GM23248 (cell line): ENCODE measurements around the gene BTNL9. TPM values are rescaled to one million over a fixed set of nuclear protein-coding genes. Genes with fewer than 3 reads are reported as not detected.
A peak's percentile ranks its signal among the peaks of the same experiment; 100 is the strongest.
"Not testable (repeated sequence)": the region's sequence is repeated elsewhere in the genome, so short reads cannot be mapped to it uniquely, and the experiment has no call there.

Experiments used
- DNase-seq: peaks from one replicate; pipeline ENCODE4 v3.0.0-alpha.2; 2015
- H2AFZ ChIP-seq: fragments of 200-600 bp; sonication (generic); 2 replicates; pipeline ENCODE4 v1.6.1; 2016; ENCODE audit warnings: antibody characterized with exemption
- H3F3A ChIP-seq: fragments of 200-600 bp; sonication (generic); 2 replicates; pipeline ENCODE4 v1.6.1; 2016; ENCODE audit warnings: mild to moderate bottlenecking, antibody characterized with exemption, mixed run types; ENCODE audit not compliant: insufficient read depth
- H3K27ac ChIP-seq: fragments of 200-600 bp; sonication (generic); 2 replicates; pipeline ENCODE4 v1.5.1; 2016; ENCODE audit warnings: mild to moderate bottlenecking
- H3K27me3 ChIP-seq: fragments of 200-600 bp; sonication (generic); replicated peaks from 2 replicates; pipeline ENCODE4 v1.6.1; 2016; ENCODE audit warnings: mild to moderate bottlenecking; ENCODE audit not compliant: insufficient read depth
- H3K36me3 ChIP-seq: fragments of 200-600 bp; sonication (generic); 2 replicates; pipeline ENCODE4 v1.6.1; 2016; ENCODE audit warnings: low read depth, mild to moderate bottlenecking
- H3K4me1 ChIP-seq: fragments of 200-600 bp; sonication (generic); 2 replicates; pipeline ENCODE4 v1.6.1; 2016; ENCODE audit warnings: mild to moderate bottlenecking; ENCODE audit not compliant: insufficient read depth
- H3K4me2 ChIP-seq: fragments of 200-600 bp; sonication (generic); one replicate; pipeline ENCODE4 v1.6.1; 2016; ENCODE audit warnings: mild to moderate bottlenecking; ENCODE audit not compliant: unreplicated experiment
- H3K4me3 ChIP-seq: fragments of 200-600 bp; sonication (generic); 2 replicates; pipeline ENCODE4 v1.5.1; 2016; ENCODE audit warnings: mild to moderate bottlenecking
- H3K79me2 ChIP-seq: fragments of 200-600 bp; sonication (generic); 2 replicates; pipeline ENCODE4 v1.6.1; 2016; ENCODE audit warnings: mild to moderate bottlenecking; ENCODE audit not compliant: insufficient read depth
- H3K9ac ChIP-seq: fragments of 200-600 bp; sonication (generic); 2 replicates; pipeline ENCODE4 v1.6.1; 2016; ENCODE audit warnings: mild to moderate bottlenecking
- H3K9me2 ChIP-seq: fragments of 200-600 bp; sonication (generic); 2 replicates; pipeline ENCODE4 v1.6.1; 2016; ENCODE audit warnings: mixed run types, mild to moderate bottlenecking, moderate library complexity; ENCODE audit not compliant: insufficient read depth
- H3K9me3 ChIP-seq: fragments of 200-600 bp; sonication (generic); one replicate; pipeline ENCODE4 v1.6.1; 2017; ENCODE audit warnings: low read depth
- H4K20me1 ChIP-seq: fragments of 200-600 bp; sonication (generic); 2 replicates; pipeline ENCODE4 v1.6.0; 2016; ENCODE audit not compliant: insufficient read depth
- EZH2 ChIP-seq: fragments of 200-600 bp; sonication (generic); IDR thresholded peaks from 2 replicates; pipeline ENCODE4 v1.6.1; 2018; ENCODE audit warnings: antibody characterized with exemption, mild to moderate bottlenecking; ENCODE audit not compliant: insufficient read depth, poor library complexity, severe bottlenecking
- EZH2phosphoT487 ChIP-seq: fragments of 200-600 bp; sonication (generic); IDR thresholded peaks from 2 replicates; pipeline ENCODE4 v1.6.1; 2018; ENCODE audit warnings: antibody characterized with exemption, moderate library complexity, mild to moderate bottlenecking, low read depth; ENCODE audit not compliant: insufficient read depth
- WGBS, 2 experiments: methylation state at CpG; one replicate each; pipeline ENCODE4 v1.1.6; 2015 to 2017; ENCODE audit warnings: low lambda C conversion rate in 2 of 2, low coverage in 1 of 2; ENCODE audit errors: missing lambda C conversion rate in 2 of 2; 5-methylcytosine and 5-hydroxymethylcytosine counted together
- in situ Hi-C: fragments of 300-500 bp; cut with MboI; formaldehyde crosslinking; loops from 2 replicates; pipeline ENCODE4 v1.15.0; 2020
- polyA plus RNA-seq: library from polyadenylated mRNA; unstranded; fragments of >200 nt; fragmentation: Nextera tagmentation; extraction: Ambion mirVana; gene quantifications from 2 replicates; pipeline ENCODE4 v1.2.1, GENCODE V29; 2016
- total RNA-seq: library from RNA; depleted of rRNA; stranded (reverse); fragments of >200 nt; shearing (Covaris generic); gene quantifications from 2 replicates; pipeline ENCODE4 v1.2.3, GENCODE V29; 2014

BTNL9 gene
- total and polyA plus RNA-seq, 2 experiments from 2014 or later, result not detected

- no peaks in the 10 kb centered on the region for H3F3A ChIP-seq
- H3K9me3 ChIP-seq, result no peaks in the 10 kb centered on the region
- no peaks in the 10 kb centered on the region for H3K4me1 ChIP-seq
- in situ Hi-C loops, result loop anchor here (25.0 kb wide), 3 partner anchors 107 to 907 kb away; no protein-coding TSS in a partner anchor
- 53 to 54% methylated on average over 11 of the region's 11 CpGs for WGBS, 2 experiments
- H3K27me3 ChIP-seq, result peaks cover 28% of the 10 kb centered on the region
- H3K4me2 ChIP-seq, result no peak overlapping the region
- peak; percentile 29 for DNase-seq
- no peak overlapping the region for H3K9ac ChIP-seq
- H4K20me1 ChIP-seq, result no peaks in the 10 kb centered on the region
- no peak overlapping the region for H3K4me3 ChIP-seq
- H3K27ac ChIP-seq, result no peak overlapping the region
- H2AFZ ChIP-seq, result no peak overlapping the region
- no peak for TF ChIP-seq EZH2
- no peak for TF ChIP-seq EZH2phosphoT487
- no peaks in the 10 kb centered on the region for H3K9me2 ChIP-seq
- H3K79me2 ChIP-seq, result no peaks in the 10 kb centered on the region
- H3K36me3 ChIP-seq, result no peaks in the 10 kb centered on the region
Measured at GRCh38 chr5:181044662-181045305, 4.7 kb downstream of the BTNL9 start.

DNA sequence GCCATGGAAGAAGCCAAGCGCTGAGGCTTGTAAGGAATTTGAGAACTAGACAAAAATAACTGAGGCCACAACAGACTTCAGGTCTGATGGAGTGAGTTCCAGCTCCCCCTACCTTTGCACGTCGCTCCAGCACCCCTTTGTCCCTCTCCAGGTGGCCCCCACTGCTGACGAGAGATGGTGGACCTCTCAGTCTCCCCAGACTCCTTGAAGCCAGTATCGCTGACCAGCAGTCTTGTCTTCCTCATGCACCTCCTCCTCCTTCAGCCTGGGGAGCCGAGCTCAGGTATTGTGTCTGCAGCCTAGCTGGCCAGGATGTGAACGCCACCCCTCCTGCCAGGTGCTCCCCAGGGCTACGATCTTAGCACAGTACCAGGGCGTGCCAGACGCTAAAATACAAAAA lies 5.2 kb downstream of the BTNL9 start:
- TF ChIP-seq EZH2phosphoT487, result no peak
- TF ChIP-seq EZH2, result no peak
- no peaks in the 10 kb centered on the region for H3K79me2 ChIP-seq
- peaks cover 28% of the 10 kb centered on the region for H3K27me3 ChIP-seq
- no peaks in the 10 kb centered on the region for H3K36me3 ChIP-seq
- no peaks in the 10 kb centered on the region for H3K9me2 ChIP-seq
- no peak overlapping the region for H3K4me2 ChIP-seq
- DNase-seq, result no peak
- in situ Hi-C loops, result loop anchor here (25.0 kb wide), 3 partner anchors 108 to 908 kb away; no protein-coding TSS in a partner anchor
- no peaks in the 10 kb centered on the region for H4K20me1 ChIP-seq
- 44 to 52% methylated on average over 10 of the region's 10 CpGs for WGBS, 2 experiments
- no peaks in the 10 kb centered on the region for H3K9me3 ChIP-seq
- no peak overlapping the region for H2AFZ ChIP-seq
- no peak overlapping the region for H3K4me3 ChIP-seq
- no peak overlapping the region for H3K27ac ChIP-seq
- no peaks in the 10 kb centered on the region for H3F3A ChIP-seq
- H3K9ac ChIP-seq, result no peak overlapping the region
- H3K4me1 ChIP-seq, result no peaks in the 10 kb centered on the region

GRCh38 chr5:181045857-181046256 lies 5.8 kb downstream of the BTNL9 start:
- in situ Hi-C loops, result loop anchor here (25.0 kb wide), 3 partner anchors 109 to 909 kb away; no protein-coding TSS in a partner anchor

GRCh38 chr5:181047288-181047687 lies 7.2 kb downstream of the BTNL9 start:
- no peak overlapping the region for H3K4me3 ChIP-seq
- no peak overlapping the region for H2AFZ ChIP-seq
- no peaks in the 10 kb centered on the region for H3K4me1 ChIP-seq
- H3K9me2 ChIP-seq, result no peaks in the 10 kb centered on the region
- no peaks in the 10 kb centered on the region for H3F3A ChIP-seq
- DNase-seq, result no peak
- TF ChIP-seq EZH2phosphoT487 (no peak), EZH2 (no peak)
- no peaks in the 10 kb centered on the region for H3K79me2 ChIP-seq
- no peaks in the 10 kb centered on the region for H4K20me1 ChIP-seq
- no peak overlapping the region for H3K27ac ChIP-seq
- H3K9me3 ChIP-seq, result no peaks in the 10 kb centered on the region
- H3K27me3 ChIP-seq, result peaks cover 22% of the 10 kb centered on the region
- H3K4me2 ChIP-seq, result no peak overlapping the region
- H3K36me3 ChIP-seq, result no peaks in the 10 kb centered on the region
- WGBS, 2 experiments, result 16 to 25% methylated on average over 2 of the region's 2 CpGs
- in situ Hi-C loops, result loop anchor here (25.0 kb wide), 3 partner anchors 110 to 910 kb away; no protein-coding TSS in a partner anchor
- no peak overlapping the region for H3K9ac ChIP-seq

More at GRCh38 chr5:181045857-181046256, 5.8 kb downstream of the BTNL9 start:
- H3K79me2 ChIP-seq, H3K27ac ChIP-seq, DNase-seq, H3F3A ChIP-seq, H3K9me2 ChIP-seq, H3K9me3 ChIP-seq, H4K20me1 ChIP-seq, H2AFZ ChIP-seq, H3K4me1 ChIP-seq, H3K9ac ChIP-seq, H3K4me2 ChIP-seq, H3K36me3 ChIP-seq, H3K4me3 ChIP-seq: not testable (repeated sequence)
- 0% methylated on average over 1 of the region's 1 CpG; no CpG with 5 or more reads in 1 of the 2 experiments for WGBS, 2 experiments
- H3K27me3 ChIP-seq, result peaks cover 24% of the 10 kb centered on the region
